MCF 10A (cell line): Measurements from ENCODE around the gene CECR2. TPM values are rescaled to one million over a fixed set of nuclear protein-coding genes. Genes with fewer than 3 reads are reported as not detected.

Experiments
- BruUV-seq: library from RNA; stranded (reverse); fragments of 400-500 nt; replicated peaks from 2 replicates; lab custom pipeline; 2021; lab: Mats Ljungman, UMichigan
- CTCF ChIA-PET: fragments of 300-600 bp; sonication (Branson Sonifier 250); formaldehyde crosslinking; extraction: SDS; loops from one replicate; lab custom pipeline; 2021; ENCODE audit warnings: antibody characterized with exemption, inconsistent platforms; lab: Yijun Ruan, JAX
- POLR2A ChIA-PET: fragments of 300-600, 350-650 bp; sonication (Branson Sonifier 250); formaldehyde crosslinking; extraction: SDS; loops from one replicate; lab custom pipeline; 2020; ENCODE audit warnings: antibody characterized with exemption, inconsistent platforms; lab: Yijun Ruan, JAX
- DNase-seq: peaks from one replicate; pipeline ENCODE4 v3.0.0-alpha.2; 2018; ENCODE audit not compliant: unreplicated experiment
- H3K27ac Mint-ChIP-seq: one replicate; pipeline ENCODE4 v1.8.0; 2022; ENCODE audit warnings: mild to moderate bottlenecking, low read depth, mixed read lengths; ENCODE audit not compliant: unreplicated experiment
- H3K27me3 Mint-ChIP-seq: one replicate; pipeline ENCODE4 v1.8.0; 2022; ENCODE audit warnings: mixed read lengths; ENCODE audit not compliant: insufficient read depth, unreplicated experiment
- H3K36me3 Mint-ChIP-seq: one replicate; pipeline ENCODE4 v1.8.0; 2022; ENCODE audit warnings: mild to moderate bottlenecking, moderate library complexity, mixed read lengths; ENCODE audit not compliant: insufficient read depth, unreplicated experiment
- H3K4me1 Mint-ChIP-seq: one replicate; pipeline ENCODE4 v1.8.0; 2022; ENCODE audit warnings: mixed read lengths; ENCODE audit not compliant: insufficient read depth, unreplicated experiment
- H3K4me3 Mint-ChIP-seq: one replicate; pipeline ENCODE4 v1.8.0; 2022; ENCODE audit warnings: mild to moderate bottlenecking, moderate library complexity, mixed read lengths; ENCODE audit not compliant: unreplicated experiment
- H3K9me3 Mint-ChIP-seq: one replicate; pipeline ENCODE4 v1.8.0; 2022; ENCODE audit warnings: mixed read lengths; ENCODE audit not compliant: unreplicated experiment
- CTCF ChIP-seq: fragments of 200-600 bp; IDR thresholded peaks from one replicate; pipeline ENCODE4 v1.8.0; 2022; ENCODE audit warnings: antibody characterized with exemption, mild to moderate bottlenecking; ENCODE audit not compliant: unreplicated experiment
- intact Hi-C: fragments of 100-400 bp; cut with micrococcal nuclease; formaldehyde crosslinking; loops from 2 replicates; pipeline ENCODE4 v1.14.1; 2022
- total RNA-seq: library from RNA; stranded (reverse); gene quantifications from 2 replicates; pipeline ENCODE4 v1.2.3, GENCODE V29; 2022

The CECR2 gene
- total RNA-seq, 1 experiment from 2014 or later: not detected

GRCh38 chr22:17350292-17350691 is 19.0 kb upstream of the CECR2 start:
- no peak for TF ChIP-seq CTCF
- no peaks in the 10 kb centered on the region for H3K4me1 Mint-ChIP-seq
- no peaks in the 10 kb centered on the region for H3K36me3 Mint-ChIP-seq
- DNase-seq: no peak
- H3K27me3 Mint-ChIP-seq: no peaks in the 10 kb centered on the region
- intact Hi-C loops: no loop called here
- no TSS peak for BruUV-seq
- no peaks in the 10 kb centered on the region for H3K9me3 Mint-ChIP-seq
- ChIA-PET CTCF (no interaction called here), POLR2A (interaction anchor here (0.9 kb wide), 1 partner anchor 283 kb away, joined by 3 read pairs; no protein-coding TSS in a partner anchor)
- H3K4me3 Mint-ChIP-seq: no peak overlapping the region
- H3K27ac Mint-ChIP-seq: no peak overlapping the region

GRCh38 chr22:17352798-17353197 is 16.5 kb upstream of the CECR2 start:
- Mint-ChIP-seq H3K4me3 (no peak overlapping the region), H3K36me3 (no peaks in the 10 kb centered on the region), H3K4me1 (no peaks in the 10 kb centered on the region), H3K27me3 (no peaks in the 10 kb centered on the region), H3K27ac (no peak overlapping the region), H3K9me3 (no peaks in the 10 kb centered on the region)
- BruUV-seq: no TSS peak
- ChIA-PET POLR2A (no interaction called here), CTCF (no interaction called here)
- DNase-seq: no peak
- no peak for TF ChIP-seq CTCF
- intact Hi-C loops: no loop called here

- ChIA-PET POLR2A (no interaction called here), CTCF (no interaction called here)
- Mint-ChIP-seq H3K27ac (no peak overlapping the region), H3K27me3 (no peaks in the 10 kb centered on the region), H3K36me3 (no peaks in the 10 kb centered on the region), H3K4me1 (no peaks in the 10 kb centered on the region), H3K9me3 (no peaks in the 10 kb centered on the region), H3K4me3 (no peak overlapping the region)
- DNase-seq: no peak
- intact Hi-C loops: no loop called here
- no TSS peak for BruUV-seq
- no peak for TF ChIP-seq CTCF
Measured at GRCh38 chr22:17357688-17358087, 11.6 kb upstream of the CECR2 start.

GRCh38 chr22:17358415-17358814 is 10.8 kb upstream of the CECR2 start:
- BruUV-seq: no TSS peak
- Mint-ChIP-seq H3K4me3 (no peak overlapping the region), H3K4me1 (no peaks in the 10 kb centered on the region), H3K9me3 (no peaks in the 10 kb centered on the region), H3K36me3 (no peaks in the 10 kb centered on the region), H3K27me3 (no peaks in the 10 kb centered on the region), H3K27ac (no peak overlapping the region)
- intact Hi-C loops: no loop called here
- CTCF ChIA-PET: interaction anchor here (1.6 kb wide), 1 partner anchor 186 kb away, joined by 6 read pairs; no protein-coding TSS in a partner anchor
- POLR2A ChIA-PET: interaction anchor here (0.6 kb wide), 1 partner anchor 237 kb away, joined by 3 read pairs; no protein-coding TSS in a partner anchor
- DNase-seq: no peak
- TF ChIP-seq CTCF: no peak
